ENCODE data around the gene MAT2A.

Gene MAT2A

DNA sequence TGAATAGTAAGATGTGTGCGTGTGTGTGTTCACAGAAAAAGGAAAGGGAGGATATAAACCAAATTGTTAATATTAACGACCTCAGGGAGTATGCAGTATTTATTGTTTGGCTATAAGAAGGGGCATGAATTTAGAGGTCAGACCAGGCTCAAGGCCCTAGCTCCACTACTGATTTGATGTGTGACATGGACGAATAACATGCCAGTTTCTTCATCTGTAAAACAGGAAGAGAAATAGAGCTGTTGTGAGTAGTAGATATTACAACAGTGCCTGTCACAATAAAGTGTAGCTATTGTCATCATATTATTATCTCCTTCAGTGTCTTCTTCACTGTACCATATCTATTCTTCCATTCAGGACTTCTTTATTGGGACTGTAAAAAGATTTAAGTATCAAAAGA, 4.1 kb upstream of the MAT2A start:
- TF ChIP-seq, protein P1, sequence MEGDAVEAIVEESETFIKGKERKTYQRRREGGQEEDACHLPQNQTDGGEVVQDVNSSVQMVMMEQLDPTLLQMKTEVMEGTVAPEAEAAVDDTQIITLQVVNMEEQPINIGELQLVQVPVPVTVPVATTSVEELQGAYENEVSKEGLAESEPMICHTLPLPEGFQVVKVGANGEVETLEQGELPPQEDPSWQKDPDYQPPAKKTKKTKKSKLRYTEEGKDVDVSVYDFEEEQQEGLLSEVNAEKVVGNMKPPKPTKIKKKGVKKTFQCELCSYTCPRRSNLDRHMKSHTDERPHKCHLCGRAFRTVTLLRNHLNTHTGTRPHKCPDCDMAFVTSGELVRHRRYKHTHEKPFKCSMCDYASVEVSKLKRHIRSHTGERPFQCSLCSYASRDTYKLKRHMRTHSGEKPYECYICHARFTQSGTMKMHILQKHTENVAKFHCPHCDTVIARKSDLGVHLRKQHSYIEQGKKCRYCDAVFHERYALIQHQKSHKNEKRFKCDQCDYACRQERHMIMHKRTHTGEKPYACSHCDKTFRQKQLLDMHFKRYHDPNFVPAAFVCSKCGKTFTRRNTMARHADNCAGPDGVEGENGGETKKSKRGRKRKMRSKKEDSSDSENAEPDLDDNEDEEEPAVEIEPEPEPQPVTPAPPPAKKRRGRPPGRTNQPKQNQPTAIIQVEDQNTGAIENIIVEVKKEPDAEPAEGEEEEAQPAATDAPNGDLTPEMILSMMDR (conservative IDR thresholded peaks at IDR 0.05): no peak
- no peak for TF ChIP-seq ZFX (IDR thresholded peaks at IDR 0.05)

DNA sequence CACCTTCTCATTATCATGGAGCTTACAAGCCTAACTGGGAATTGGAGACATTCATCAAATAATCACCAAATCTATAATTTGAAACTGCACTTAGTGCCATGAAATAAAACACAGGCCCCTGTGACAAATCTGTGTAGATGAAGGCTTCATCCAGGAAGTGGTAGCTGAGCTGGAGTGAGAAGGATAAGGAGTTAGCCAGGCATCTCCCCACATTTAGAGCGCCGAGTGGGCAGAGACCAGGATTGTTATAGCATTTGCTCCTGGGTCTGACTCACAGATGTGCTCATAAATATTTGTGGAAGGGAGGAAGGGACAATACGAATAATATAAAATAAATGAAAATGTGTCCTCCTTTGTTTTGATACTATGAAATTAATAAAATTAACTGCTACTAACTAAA, 2.5 kb upstream of the MAT2A start:
- no peak overlapping the region for H3K27ac ChIP-seq
- no peak for TF ChIP-seq ZFX (IDR thresholded peaks at IDR 0.05)
- TF ChIP-seq, protein P1 (conservative IDR thresholded peaks at IDR 0.05): no peak

More for the DNA sequence above, 4.1 kb upstream of the MAT2A start:
- H3K27ac ChIP-seq: no peak overlapping the region

- peak overlapping the region; percentile 99 for H3K27ac ChIP-seq
- TF ChIP-seq, protein P1 (conservative IDR thresholded peaks at IDR 0.05): no peak
These were observed 1.1 kb upstream of the MAT2A start for GRCh38 chr2:85537600-85538506.

DNA sequence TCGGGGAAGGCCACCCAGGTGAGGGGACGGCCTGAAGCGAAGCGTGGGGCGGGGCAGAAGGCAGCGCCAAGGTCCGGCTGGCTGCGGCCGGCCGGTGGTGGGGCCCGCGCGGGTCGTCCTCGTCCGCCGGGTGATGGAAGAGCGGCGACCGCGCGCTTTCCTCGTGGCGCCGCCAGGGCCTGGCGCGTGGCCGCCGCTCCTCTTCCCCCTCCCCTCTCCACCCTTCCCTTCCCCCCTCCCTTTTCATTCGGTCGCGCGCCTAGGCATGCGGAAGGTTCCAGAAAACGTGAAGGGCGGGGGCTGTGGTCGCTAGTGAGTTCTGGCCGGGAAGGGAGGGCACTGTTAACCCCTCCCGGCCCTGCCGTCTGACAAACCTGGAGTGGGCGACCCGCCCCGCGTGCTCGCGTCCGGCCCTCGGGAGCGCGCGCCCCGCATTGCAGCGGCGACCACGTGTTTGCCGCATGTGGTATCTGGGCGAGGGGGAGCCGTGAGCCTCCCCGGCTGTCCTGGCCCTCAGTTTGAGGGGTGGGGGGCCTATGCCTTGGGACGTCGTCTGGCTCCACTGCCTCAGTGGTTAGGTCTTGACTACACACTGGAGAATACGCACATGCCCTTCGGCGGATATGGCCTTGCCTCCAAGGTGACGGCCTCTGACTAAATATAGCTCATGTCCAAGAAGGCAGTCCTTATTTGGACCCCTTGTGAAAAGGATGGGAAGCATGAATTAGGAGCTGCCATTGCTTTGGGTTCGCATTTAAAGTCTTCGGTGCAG, 579 bp downstream of the MAT2A start:
- peak overlapping the region; percentile 99 for H3K27ac ChIP-seq
- TF ChIP-seq, protein P1 (conservative IDR thresholded peaks at IDR 0.05): no peak
- TF ChIP-seq ZFX (IDR thresholded peaks at IDR 0.05): peak; percentile 54; the same call in 1 of the 2 replicates

GRCh38 chr2:85540133-85540648, 1.2 kb downstream of the MAT2A start:
- peak overlapping the region; percentile 99 for H3K27ac ChIP-seq
- TF ChIP-seq, protein P1 (conservative IDR thresholded peaks at IDR 0.05): no peak
- TF ChIP-seq ZFX (IDR thresholded peaks at IDR 0.05): no peak

GRCh38 chr2:85541262-85541661, 2.3 kb downstream of the MAT2A start:
- TF ChIP-seq, protein P1 (conservative IDR thresholded peaks at IDR 0.05): no peak
- TF ChIP-seq ZFX (IDR thresholded peaks at IDR 0.05): no peak
- H3K27ac ChIP-seq: no peak overlapping the region

Measured in C4-2B (cell line).